IMR-90 (cell line): ENCODE measurements around the gene PATJ. TPM values are rescaled to one million over a fixed set of nuclear protein-coding genes. Genes with fewer than 3 reads are reported as not detected.

ENCODE experiments used
- ATAC-seq: fragments of 200-7000 bp; cut with Tn5 transposase; 2 replicates; pipeline ENCODE4 v1.9.1; 2020; ENCODE audit warnings: low read depth, mild to moderate bottlenecking, moderate library complexity
- BruUV-seq: library from RNA; stranded (reverse); fragments of 400-500 nt; replicated peaks from 2 replicates; lab custom pipeline; 2021; lab: Mats Ljungman, UMichigan
- CTCF ChIA-PET: fragments of 300-600 bp; formaldehyde crosslinking; extraction: SDS; loops from one replicate; lab custom pipeline; 2021; ENCODE audit warnings: antibody characterized with exemption; lab: Yijun Ruan, JAX
- POLR2A ChIA-PET: fragments of 300-600 bp; sonication (Branson Sonifier 250); formaldehyde crosslinking; loops from one replicate; lab custom pipeline; 2022; ENCODE audit warnings: antibody characterized with exemption; ENCODE audit not compliant: unreplicated experiment; lab: Charles Lee
- DNase-seq: peaks from one replicate; pipeline ENCODE4 v3.0.0; 2013
- H2AFZ ChIP-seq: replicated peaks from 2 replicates; pipeline ENCODE3; 2013; ENCODE audit warnings: low read length, mild to moderate bottlenecking; ENCODE audit not compliant: poor library complexity
- H2AK5ac ChIP-seq: 2 replicates; pipeline ENCODE4 v1.6.1; 2013; ENCODE audit warnings: low read depth, low read length, inconsistent platforms
- H2AK9ac ChIP-seq: replicated peaks from 2 replicates; pipeline ENCODE3; 2013; ENCODE audit warnings: mild to moderate bottlenecking, low read depth, low read length, moderate library complexity; ENCODE audit not compliant: poor library complexity
- H2BK120ac ChIP-seq: 2 replicates; pipeline ENCODE4 v1.6.1; 2013; ENCODE audit warnings: low read depth, low read length, inconsistent platforms
- H2BK15ac ChIP-seq: 3 replicates; pipeline ENCODE4 v1.6.1; 2013; ENCODE audit warnings: low read depth, low read length, inconsistent platforms
- H2BK20ac ChIP-seq: 2 replicates; pipeline ENCODE4 v1.6.1; 2013; ENCODE audit warnings: low read depth, mild to moderate bottlenecking, inconsistent platforms, low read length, moderate library complexity
- H2BK5ac ChIP-seq: 2 replicates; pipeline ENCODE4 v1.6.1; 2013; ENCODE audit warnings: mild to moderate bottlenecking, low read depth, low read length, inconsistent platforms; ENCODE audit not compliant: poor library complexity, severe bottlenecking
- H3K14ac ChIP-seq: replicated peaks from 2 replicates; pipeline ENCODE4 v1.6.1; 2013; ENCODE audit warnings: low read depth, low read length, inconsistent platforms
- H3K18ac ChIP-seq: 2 replicates; pipeline ENCODE4 v1.6.1; 2013; ENCODE audit warnings: low read depth, low read length, control low read depth
- H3K23ac ChIP-seq: 2 replicates; pipeline ENCODE4 v1.6.1; 2013; ENCODE audit warnings: low read depth, low read length, inconsistent platforms
- H3K27ac ChIP-seq: 2 replicates; pipeline ENCODE4 v1.5.1; 2013; ENCODE audit warnings: mild to moderate bottlenecking, control low read depth, low read length; ENCODE audit not compliant: insufficient read depth
- H3K27me3 ChIP-seq: 2 replicates; pipeline ENCODE4 v1.6.1; 2013; ENCODE audit warnings: low read length; ENCODE audit not compliant: control insufficient read depth, insufficient read depth
- H3K36me3 ChIP-seq: 2 replicates; pipeline ENCODE4 v1.6.1; 2013; ENCODE audit warnings: low read length, mixed read lengths; ENCODE audit not compliant: control insufficient read depth, insufficient read depth
- H3K4ac ChIP-seq: 2 replicates; pipeline ENCODE4 v1.6.1; 2013; ENCODE audit warnings: low read depth, low read length, inconsistent platforms
- H3K4me1 ChIP-seq: 2 replicates; pipeline ENCODE4 v1.6.1; 2013; ENCODE audit warnings: low read length, mixed read lengths; ENCODE audit not compliant: control insufficient read depth, insufficient read depth
- H3K4me2 ChIP-seq: 2 replicates; pipeline ENCODE4 v1.6.1; 2013; ENCODE audit warnings: low read depth, mild to moderate bottlenecking, control low read depth, low read length, moderate library complexity
- H3K4me3 ChIP-seq: 2 replicates; pipeline ENCODE4 v1.5.1; 2013; ENCODE audit warnings: low read depth, mild to moderate bottlenecking, control low read depth, low read length, moderate library complexity; ENCODE audit not compliant: insufficient read depth
- H3K56ac ChIP-seq: 2 replicates; pipeline ENCODE4 v1.6.1; 2013; ENCODE audit warnings: low read length, inconsistent platforms; ENCODE audit not compliant: insufficient read depth; ENCODE audit errors: extremely low read depth
- H3K79me1 ChIP-seq, 2 experiments: 2 replicates each; pipeline ENCODE4 v1.6.1; 2013; ENCODE audit warnings: low read length in 2 of 2, inconsistent platforms in 1 of 2, low read depth in 1 of 2
- H3K9ac ChIP-seq: 2 replicates; pipeline ENCODE4 v1.6.1; 2013; ENCODE audit warnings: low read depth, low read length, control low read depth
- H3K9me1 ChIP-seq: 2 replicates; pipeline ENCODE4 v1.6.1; 2013; ENCODE audit warnings: low read length, inconsistent platforms; ENCODE audit not compliant: insufficient read depth
- H3K9me3 ChIP-seq: 2 replicates; pipeline ENCODE4 v1.6.1; 2013; ENCODE audit warnings: low read length; ENCODE audit not compliant: control insufficient read depth, insufficient read depth
- H4K20me1 ChIP-seq: 2 replicates; pipeline ENCODE4 v1.6.1; 2013; ENCODE audit warnings: low read length, inconsistent platforms; ENCODE audit not compliant: insufficient read depth
- H4K5ac ChIP-seq: 2 replicates; pipeline ENCODE4 v1.6.1; 2013; ENCODE audit warnings: mild to moderate bottlenecking, low read depth, low read length, control low read depth
- H4K8ac ChIP-seq, 2 experiments: 2 replicates each; pipeline ENCODE4 v1.6.1; 2013; ENCODE audit warnings: low read depth in 2 of 2, low read length in 2 of 2, control low read depth in 1 of 2, inconsistent platforms in 1 of 2
- H4K91ac ChIP-seq: 2 replicates; pipeline ENCODE4 v1.6.1; 2013; ENCODE audit warnings: low read depth, low read length, inconsistent platforms; ENCODE audit not compliant: insufficient read depth
- BHLHE40 ChIP-seq: fragments of 150-350 bp; IDR thresholded peaks from 2 replicates; pipeline ENCODE4 v1.6.1; 2016; ENCODE audit warnings: mild to moderate bottlenecking, low read depth, low read length
- CTCF ChIP-seq: conservative IDR thresholded peaks from 2 replicates; pipeline ENCODE4 v1.5.1; 2012; ENCODE audit warnings: mild to moderate bottlenecking, low read depth, low read length, improper control_type of control experiment
- FOS ChIP-seq: fragments of 150-350 bp; IDR thresholded peaks from 2 replicates; pipeline ENCODE4 v1.6.1; 2016; ENCODE audit warnings: low read depth, low read length
- MAFK ChIP-seq: IDR thresholded peaks from 2 replicates; pipeline ENCODE4 v1.6.1; 2012; ENCODE audit warnings: low read depth, low read length, improper control_type of control experiment
- MXI1 ChIP-seq: IDR thresholded peaks from 2 replicates; pipeline ENCODE4 v1.6.1; 2012; ENCODE audit warnings: low read depth, mild to moderate bottlenecking, low read length, moderate library complexity, borderline replicate concordance
- NFE2L2 ChIP-seq: fragments of 150-350 bp; IDR thresholded peaks from 2 replicates; pipeline ENCODE4 v1.6.1; 2016; ENCODE audit warnings: low read depth, mild to moderate bottlenecking, low read length
- POLR2A ChIP-seq: IDR thresholded peaks from 2 replicates; pipeline ENCODE4 v1.6.1; 2012; ENCODE audit warnings: mild to moderate bottlenecking, low read depth, low read length
- RAD21 ChIP-seq: IDR thresholded peaks from 2 replicates; pipeline ENCODE4 v1.6.1; 2012; ENCODE audit warnings: low read length, improper control_type of control experiment
- RCOR1 ChIP-seq: IDR thresholded peaks from 2 replicates; pipeline ENCODE4 v1.6.1; 2012; ENCODE audit warnings: mild to moderate bottlenecking, low read length, improper control_type of control experiment; ENCODE audit not compliant: insufficient replicate concordance
- SMC3 ChIP-seq: fragments of 150-350 bp; IDR thresholded peaks from 2 replicates; pipeline ENCODE4 v1.6.1; 2016; ENCODE audit warnings: low read depth, mild to moderate bottlenecking, antibody characterized with exemption, low read length, moderate library complexity
- USF2 ChIP-seq: fragments of 150-350 bp; IDR thresholded peaks from 2 replicates; pipeline ENCODE4 v1.6.1; 2017; ENCODE audit warnings: mild to moderate bottlenecking, antibody characterized with exemption, low read length, low read depth
- WGBS, 2 experiments: methylation state at CpG; one replicate each; pipeline versions ENCODE4 v1.1.5 to v1.1.7; 2013; ENCODE audit warnings: missing lambda C conversion rate in 2 of 2; ENCODE audit not compliant: insufficient read length in 1 of 2; ENCODE audit errors: extremely low coverage in 2 of 2; 5-methylcytosine and 5-hydroxymethylcytosine counted together
- dilution Hi-C: fragments of 300-500 bp; cut with HindIII; formaldehyde crosslinking; loops from one replicate; pipeline ENCODE4 v1.14.3; 2018; ENCODE audit warnings: low sequenced_read_pairs; ENCODE audit not compliant: unreplicated experiment
- in situ Hi-C: fragments of 300-500 bp; cut with MboI; formaldehyde crosslinking; loops from 3 replicates; pipeline ENCODE4 v1.14.3; 2019; ENCODE audit warnings: low sequenced_read_pairs, inconsistent platforms, mixed read lengths
- intact Hi-C: fragments of 100-400 bp; cut with micrococcal nuclease; formaldehyde crosslinking; loops from 2 replicates; pipeline ENCODE4 v1.10.0; 2022
- polyA plus RNA-seq, 3 experiments: library from polyadenylated mRNA; depleted of rRNA; stranded (reverse); fragments of >200 nt; gene quantifications; 2 replicates each; pipeline ENCODE4 v1.2.3, GENCODE V29; 2012; ENCODE audit warnings: low replicate concordance in 1 of 3
- total RNA-seq: library from RNA; depleted of rRNA; stranded (reverse); fragments of >200 nt; gene quantifications from 2 replicates; pipeline ENCODE4 v1.2.3, GENCODE V29; 2012

PATJ gene
- total and polyA plus RNA-seq, 2 of the 4 experiments (the other 2 are of a cell fraction): 2.0 to 3.4 TPM

GRCh38 chr1:61740751-61741700, 1.3 kb upstream of the PATJ start:
- Histone ChIP-seq H4K91ac (no peak overlapping the region), H2BK120ac (no peak overlapping the region), H3K36me3 (no peaks in the 10 kb centered on the region), H3K23ac (no peak overlapping the region), H3K79me1 (peaks cover 0 to 7% of the 10 kb centered on the region in 2 experiments; a peak in 1 of 4 replicates), H2BK20ac (no peak overlapping the region), H2AK5ac (no peak overlapping the region), H4K5ac (no peak overlapping the region), H3K56ac (no peak overlapping the region), H3K9ac (peak overlapping the region; percentile 46; the same call in 1 of the 2 replicates), H2AK9ac (no peak overlapping the region), H3K14ac (no peak overlapping the region), H3K18ac (no peak overlapping the region), H3K27ac (no peak overlapping the region), H3K9me3 (no peaks in the 10 kb centered on the region), H3K4me1 (peaks cover 5% of the 10 kb centered on the region; the same call in 1 of the 2 replicates), H2BK15ac (no peak overlapping the region), H3K4ac (no peak overlapping the region), H3K4me2 (peak overlapping the region; percentile 76; the same call in 1 of the 2 replicates), H4K20me1 (no peaks in the 10 kb centered on the region), H2AFZ (no peak overlapping the region), H3K27me3 (no peaks in the 10 kb centered on the region), H3K4me3 (peak overlapping the region; percentile 80; the same call in 1 of the 2 replicates), H4K8ac (no peak overlapping the region), H3K9me1 (no peaks in the 10 kb centered on the region), H2BK5ac (no peak overlapping the region)
- ATAC-seq: no peak
- TF ChIP-seq POLR2A (no peak), MAFK (no peak), RAD21 (no peak), NFE2L2 (no peak), BHLHE40 (no peak), FOS (no peak), CTCF (no peak), RCOR1 (no peak), SMC3 (no peak), MXI1 (no peak), USF2 (no peak)
- dilution Hi-C loops: no loop called here
- no peak for DNase-seq
- no CpG with 5 or more reads among the region's 19 CpGs for WGBS, 2 experiments
- no TSS peak for BruUV-seq
- intact Hi-C loops: loop anchor here (1.0 to 10.0 kb wide), 3 partner anchors 16 to 666 kb away; partner anchors contain the start of gene TM2D1
- in situ Hi-C loops: no loop called here
- ChIA-PET CTCF (no interaction called here), POLR2A (no interaction called here)
